GM21786 (cell line): ENCODE measurements around the gene SFT2D1.

ENCODE experiments used
- ATAC-seq: cut with Tn5 transposase; IDR thresholded peaks from one replicate; pipeline ENCODE4 v1.9.1; 2021; ENCODE audit not compliant: unreplicated experiment

The SFT2D1 gene

DNA sequence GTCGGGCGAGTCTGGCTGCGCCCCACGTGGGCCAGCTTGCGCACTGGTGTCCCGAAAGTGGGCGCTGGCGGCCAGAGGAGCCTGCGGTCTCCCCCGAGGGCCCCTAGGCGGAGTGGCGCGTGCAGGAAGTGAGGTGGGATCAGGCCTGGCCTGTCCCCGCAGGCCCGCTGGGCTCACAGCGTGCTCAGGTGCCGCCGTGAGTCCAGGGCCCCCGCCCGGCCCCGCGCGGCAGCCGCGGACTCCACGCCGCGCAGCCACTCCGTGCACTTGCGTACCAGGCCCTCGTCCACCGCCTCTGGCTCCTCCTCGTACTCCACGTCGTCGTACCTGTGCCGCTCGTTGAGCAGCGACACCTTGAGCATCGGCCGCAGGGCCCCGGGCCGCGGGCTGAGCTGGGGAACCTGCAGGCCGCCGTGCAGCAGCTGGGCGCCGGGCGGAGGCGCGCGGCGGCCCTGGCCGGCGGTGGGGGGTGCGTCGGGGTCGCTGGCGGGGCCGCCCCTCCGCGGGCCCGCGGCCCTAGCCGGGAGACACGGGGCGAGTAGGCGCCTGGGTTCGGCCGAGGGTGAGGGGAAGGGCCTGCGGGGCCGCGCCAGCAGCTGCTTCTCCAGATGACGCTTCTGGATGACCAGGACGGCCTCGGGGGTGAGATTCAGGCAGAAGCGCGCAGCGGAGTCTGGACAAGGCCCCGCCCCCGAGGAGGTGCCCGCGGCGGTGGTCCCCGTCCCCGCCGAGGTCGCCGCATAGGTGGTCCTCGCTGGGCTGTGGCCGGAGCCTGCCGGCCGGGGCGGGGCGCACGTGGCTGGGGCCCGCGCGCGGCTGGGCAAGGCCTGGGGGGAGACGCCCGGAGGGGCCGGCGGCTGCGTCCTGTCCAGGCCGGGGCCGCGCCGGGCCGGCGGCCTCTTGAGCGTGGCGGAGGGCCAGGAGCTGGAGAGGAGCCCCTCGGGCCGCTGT is 35.0 kb downstream of the SFT2D1 start:
- peak; percentile 23 for ATAC-seq

DNA sequence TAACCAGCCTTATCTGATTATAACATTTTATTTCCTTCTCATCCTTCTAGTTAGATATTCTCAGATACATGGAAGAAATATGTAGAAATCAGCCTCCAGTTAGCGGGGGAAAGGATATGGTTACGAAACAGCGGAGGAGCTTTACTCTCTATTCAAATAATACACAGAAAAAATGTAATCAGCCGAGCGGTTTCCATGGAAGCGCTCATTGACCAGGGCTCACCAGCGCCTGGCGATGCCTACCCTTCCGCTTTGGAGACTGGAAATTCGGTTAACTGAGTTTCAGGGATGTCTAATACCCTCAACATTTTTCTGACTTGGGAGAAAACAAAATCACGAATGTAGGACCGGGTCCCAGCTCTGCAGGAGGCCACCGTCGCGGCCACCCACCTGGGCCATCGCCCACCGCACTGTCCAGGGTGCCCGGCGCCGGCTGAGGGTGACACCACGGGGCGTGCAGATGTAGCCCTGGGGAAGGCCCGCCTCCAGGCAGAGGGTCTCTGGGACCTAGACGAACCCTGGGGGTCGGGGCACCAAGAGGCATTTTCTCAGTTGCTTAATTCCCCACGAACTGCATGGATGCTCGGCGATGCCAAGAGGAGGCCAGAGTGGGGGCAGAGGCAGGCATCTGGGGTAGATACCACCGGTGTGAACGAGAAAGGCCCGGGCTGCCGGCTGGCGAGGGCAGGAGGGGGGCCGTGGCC is 35.8 kb downstream of the SFT2D1 start:
- no peak for ATAC-seq

GRCh38 chr6:166305562-166306117 is 36.7 kb downstream of the SFT2D1 start:
- ATAC-seq: no peak

GRCh38 chr6:166304106-166304505 is 38.2 kb downstream of the SFT2D1 start:
- no peak for ATAC-seq

- no peak for ATAC-seq
Measured at GRCh38 chr6:166301611-166302529, 40.5 kb downstream of the SFT2D1 start.

DNA sequence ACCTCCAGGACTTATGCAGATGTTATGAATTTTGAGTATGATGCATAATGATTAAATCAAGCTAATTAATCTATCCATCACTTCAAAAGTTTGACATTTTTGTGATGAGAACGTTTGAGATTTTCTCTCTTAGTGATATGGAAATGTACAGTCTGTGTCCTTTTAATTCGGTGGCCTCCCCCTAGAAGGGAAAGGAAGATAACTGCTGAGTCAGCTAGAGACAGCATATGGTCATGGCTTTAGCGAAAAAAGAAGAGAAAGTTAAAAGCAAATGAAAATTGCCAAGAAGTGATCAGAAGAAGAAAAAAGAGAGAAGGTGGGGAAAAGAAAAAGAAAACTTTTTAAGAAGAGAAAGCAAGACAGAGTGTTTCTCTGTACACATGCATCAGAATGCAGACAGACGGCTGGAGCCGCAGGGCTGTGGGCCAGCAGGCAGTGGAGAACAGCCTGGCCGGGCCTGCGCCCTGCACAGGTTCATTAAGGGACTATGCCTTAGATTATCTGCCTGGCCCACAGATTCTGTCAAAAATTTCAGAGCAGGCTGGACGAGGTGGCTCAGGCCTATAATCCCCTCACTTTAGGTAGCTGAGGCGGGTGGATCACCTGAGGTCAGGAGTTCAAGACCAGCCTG is 41.9 kb downstream of the SFT2D1 start:
- no peak for ATAC-seq

GRCh38 chr6:166297606-166298005 is 44.7 kb downstream of the SFT2D1 start:
- ATAC-seq: no peak

GRCh38 chr6:166296035-166296883 is 46.1 kb downstream of the SFT2D1 start:
- no peak for ATAC-seq

DNA sequence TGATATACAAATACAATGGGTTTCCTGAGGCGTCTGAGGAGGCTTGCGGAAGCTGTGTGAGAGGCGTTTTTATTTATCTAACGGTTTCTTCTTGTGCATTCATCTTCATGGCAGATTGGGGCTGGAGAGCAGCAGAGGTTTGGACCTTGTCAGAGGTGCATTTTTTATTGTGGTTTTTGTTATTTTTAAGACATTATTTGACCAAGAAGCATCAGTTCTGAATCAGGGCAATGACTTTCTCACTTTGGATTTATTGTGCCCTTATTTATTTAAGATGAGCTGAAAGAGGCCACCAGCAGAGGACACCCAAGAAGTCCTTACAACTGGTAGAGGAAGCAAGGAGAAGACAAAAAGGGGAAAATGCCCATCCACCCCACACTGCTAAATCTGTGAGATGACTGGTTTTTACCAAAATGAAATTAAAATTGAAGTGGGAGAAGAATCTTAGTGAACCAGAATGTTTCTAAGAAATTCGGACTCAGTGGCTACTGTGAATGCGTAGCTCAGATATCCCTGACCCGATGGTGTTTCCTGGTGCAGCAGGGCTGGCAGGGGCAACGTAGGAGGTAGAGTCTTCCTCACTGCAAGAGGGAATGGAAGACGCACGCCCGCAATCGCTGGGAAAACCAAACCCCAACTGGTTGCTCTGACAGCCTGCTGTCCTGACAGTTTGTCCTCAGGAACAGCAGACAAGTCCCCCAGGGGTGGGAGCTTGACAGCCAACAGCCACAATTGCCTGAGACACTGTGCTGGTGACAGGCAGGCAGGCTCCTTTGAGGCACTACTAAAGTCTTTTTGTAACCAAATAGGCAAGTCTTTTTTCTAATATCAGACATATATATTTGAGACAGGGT is 48.4 kb downstream of the SFT2D1 start:
- no peak for ATAC-seq

- no peak for ATAC-seq
Measured at GRCh38 chr6:166289207-166290060, 52.9 kb downstream of the SFT2D1 start.

- ATAC-seq: peak; percentile 97
Measured at GRCh38 chr6:166286839-166287271, 55.5 kb downstream of the SFT2D1 start.

DNA sequence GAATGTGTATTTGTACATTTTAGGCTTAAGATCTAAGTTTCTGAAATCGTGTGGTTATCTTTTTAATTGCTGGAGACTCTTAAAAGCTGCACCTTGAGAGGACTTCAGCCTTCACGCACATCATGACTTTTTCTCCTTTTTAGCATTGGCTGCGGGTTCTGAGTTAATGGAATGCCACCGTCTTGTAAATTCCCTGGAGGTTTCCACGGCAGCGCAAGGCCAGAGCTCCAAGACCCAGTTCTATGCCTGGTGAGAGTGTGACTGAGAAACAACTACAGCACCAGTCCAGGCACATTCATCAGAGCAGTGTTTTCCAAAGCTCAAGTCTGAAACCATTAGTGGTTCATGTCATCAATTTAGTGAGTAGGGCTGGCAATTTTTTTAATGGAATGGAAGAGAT is 57.1 kb downstream of the SFT2D1 start:
- no peak for ATAC-seq

- no peak for ATAC-seq
Measured at GRCh38 chr6:166284640-166285039, 57.7 kb downstream of the SFT2D1 start.

DNA sequence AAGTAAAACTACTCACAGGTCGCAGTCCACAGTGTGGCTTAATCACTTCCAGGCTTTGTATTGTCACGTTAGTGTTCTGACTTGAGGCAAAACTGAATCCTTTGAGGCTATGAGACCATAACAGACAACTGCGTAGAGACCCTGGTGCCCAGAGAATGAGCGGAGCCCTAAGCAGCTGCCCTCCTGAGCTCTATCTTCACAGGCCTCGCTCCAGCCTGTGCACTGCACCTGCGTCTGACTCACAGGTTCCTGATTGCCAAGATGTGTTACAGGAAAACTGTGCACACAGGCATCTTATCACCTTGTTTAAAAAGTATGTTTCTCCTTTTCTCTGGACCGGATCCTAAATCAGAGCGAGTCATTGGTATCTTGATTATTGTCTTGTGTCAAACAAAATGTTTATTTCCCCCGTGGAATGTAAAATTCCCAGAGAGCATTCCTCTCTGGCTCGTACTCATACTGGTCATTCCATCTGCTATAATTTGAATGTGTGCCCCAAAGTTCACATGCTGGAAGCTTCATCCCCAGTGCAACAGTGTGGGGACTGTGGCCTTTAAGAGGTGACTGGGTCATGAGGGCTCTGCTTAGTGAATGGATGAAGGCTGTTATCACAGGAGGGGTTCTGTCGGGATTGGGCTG is 59.8 kb downstream of the SFT2D1 start:
- ATAC-seq: no peak

DNA sequence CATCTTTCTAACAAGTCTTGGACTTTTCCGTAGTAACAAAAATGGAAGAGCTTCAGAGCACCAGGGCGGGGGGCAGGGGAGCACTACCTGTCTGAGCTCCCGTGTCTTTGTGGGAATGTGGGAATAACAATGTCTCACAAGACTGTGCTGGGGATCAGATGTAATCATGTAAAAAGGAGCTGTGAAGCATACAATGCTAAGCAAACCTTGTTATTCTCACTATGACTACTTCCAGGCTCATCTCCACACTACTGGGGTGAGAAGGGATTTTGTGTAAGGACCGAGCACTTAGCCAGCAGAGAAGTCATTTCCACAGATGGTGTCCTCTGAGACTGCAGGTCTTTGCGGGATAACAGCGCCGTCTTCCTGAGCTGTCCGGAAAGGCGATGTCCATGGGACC is 61.2 kb downstream of the SFT2D1 start:
- peak; percentile 46 for ATAC-seq

GRCh38 chr6:166279393-166279679 is 63.0 kb downstream of the SFT2D1 start:
- ATAC-seq: no peak
